ENCODE measurements around the gene ALDH7A1. TPM values are rescaled to one million over a fixed set of nuclear protein-coding genes. Genes with fewer than 3 reads are reported as not detected.

The ALDH7A1 gene
- total RNA-seq, 4 donors from 2014 or later, result 2.7 to 6.3 (median 4.7) TPM

- in situ Hi-C loops (cut with MboI; ENCODE audit: low sequenced_read_pairs in 4 of 4), result no loop called here
- H3K9me3 ChIP-seq, result no peaks in the 10 kb centered on the region
- intact Hi-C loops (cut with DNase I; ENCODE audit: low total_unique reads), result no loop called here
- H3K4me3 ChIP-seq, result no peak overlapping the region
- ATAC-seq (no peak), DNase-seq (no peak)
- H3K27ac ChIP-seq, result no peak overlapping the region
- no peaks in the 10 kb centered on the region for H3K36me3 ChIP-seq
- H3K4me1 ChIP-seq, result no peaks in the 10 kb centered on the region
- no peaks in the 10 kb centered on the region for H3K27me3 ChIP-seq
- no peak for TF ChIP-seq CTCF (IDR thresholded peaks at IDR 0.05 in 4 of 5, conservative IDR thresholded peaks at IDR 0.05 in 1 of 5)
- TF ChIP-seq POLR2A (IDR thresholded peaks at IDR 0.05), result no peak
These were observed 40.6 kb upstream of the ALDH7A1 start for GRCh38 chr5:126635585-126635984.

DNA sequence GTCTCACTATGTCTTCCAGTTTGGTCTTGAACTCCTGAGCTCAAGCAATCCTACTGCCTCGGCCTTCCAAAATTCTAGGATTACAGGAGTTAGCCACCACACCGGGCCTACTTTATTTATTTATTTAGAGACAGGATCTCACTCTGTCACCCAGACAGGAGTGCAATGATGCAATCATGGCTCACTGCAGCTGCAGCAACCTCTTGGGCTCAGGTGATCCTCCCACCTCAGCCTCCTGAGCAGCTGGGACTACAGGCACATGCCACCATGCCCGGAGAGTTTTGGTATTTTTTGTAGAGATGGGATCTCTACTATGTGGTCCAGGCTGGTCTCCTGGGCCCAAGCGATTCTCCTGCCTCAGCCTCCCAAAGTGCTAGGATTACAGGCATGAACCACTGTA is 38.5 kb upstream of the ALDH7A1 start:
- in situ Hi-C loops (cut with MboI; ENCODE audit: low sequenced_read_pairs in 4 of 4), result no loop called here
- Histone ChIP-seq H3K27ac (no peak overlapping the region), H3K9me3 (no peaks in the 10 kb centered on the region), H3K4me3 (no peak overlapping the region), H3K4me1 (no peaks in the 10 kb centered on the region), H3K36me3 (no peaks in the 10 kb centered on the region), H3K27me3 (no peaks in the 10 kb centered on the region)
- DNase-seq (no peak), ATAC-seq (no peak)
- intact Hi-C loops (cut with DNase I; ENCODE audit: low total_unique reads), result no loop called here
- TF ChIP-seq POLR2A (IDR thresholded peaks at IDR 0.05), result no peak
- no peak for TF ChIP-seq CTCF (IDR thresholded peaks at IDR 0.05 in 4 of 5, conservative IDR thresholded peaks at IDR 0.05 in 1 of 5)

DNA sequence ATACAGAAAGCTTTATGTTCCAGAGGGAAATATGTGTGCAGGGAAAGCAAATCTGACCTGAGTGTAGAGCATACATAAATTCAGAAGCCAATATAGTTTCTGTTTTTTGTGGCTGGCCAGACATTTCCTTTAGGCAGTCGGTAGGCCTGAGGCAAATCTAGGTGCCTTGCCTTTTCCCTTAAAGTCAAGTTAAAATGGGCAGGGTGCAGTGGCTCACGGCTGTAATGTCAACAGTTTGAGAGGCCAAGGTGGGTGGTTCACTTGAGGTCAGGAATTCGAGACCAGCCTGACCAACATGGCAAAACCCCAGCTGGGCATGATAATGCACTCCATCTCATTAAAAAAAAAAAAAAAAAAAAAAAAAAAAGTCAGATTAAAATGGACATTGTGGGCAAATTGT is 36.9 kb upstream of the ALDH7A1 start:
- DNase-seq, result no peak
- TF ChIP-seq POLR2A (IDR thresholded peaks at IDR 0.05), result no peak
- no peak for TF ChIP-seq CTCF (IDR thresholded peaks at IDR 0.05 in 4 of 5, conservative IDR thresholded peaks at IDR 0.05 in 1 of 5)
- no peak overlapping the region for H3K4me3 ChIP-seq
- no peak overlapping the region for H3K27ac ChIP-seq
- ATAC-seq, result no peak
- in situ Hi-C loops (cut with MboI; ENCODE audit: low sequenced_read_pairs in 4 of 4) (no loop called here), intact Hi-C loops (cut with DNase I; ENCODE audit: low total_unique reads) (no loop called here)
- H3K9me3 ChIP-seq, result no peaks in the 10 kb centered on the region
- H3K4me1 ChIP-seq, result no peaks in the 10 kb centered on the region
- H3K27me3 ChIP-seq, result no peaks in the 10 kb centered on the region
- no peaks in the 10 kb centered on the region for H3K36me3 ChIP-seq

DNA sequence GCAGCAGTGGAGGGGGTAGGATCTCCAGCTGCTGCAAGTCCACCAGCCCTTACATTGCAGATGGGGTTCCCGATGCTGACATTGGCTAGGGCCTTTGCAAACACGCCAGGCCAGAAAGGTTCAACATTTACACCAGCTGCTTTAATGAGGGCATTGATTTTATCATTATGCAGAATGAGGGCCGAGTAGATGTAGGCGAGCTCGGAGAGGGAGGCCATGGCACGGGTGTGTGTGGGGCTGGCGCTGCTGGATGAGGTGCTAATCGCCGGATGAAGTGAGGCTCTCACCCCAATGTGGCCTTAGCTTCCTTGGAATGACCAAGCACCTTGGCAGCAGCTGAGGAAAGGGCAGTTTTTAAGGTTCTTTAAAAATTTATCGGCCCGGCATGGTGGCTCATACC is 33.1 kb upstream of the ALDH7A1 start:
- no peak for DNase-seq
- no peaks in the 10 kb centered on the region for H3K4me1 ChIP-seq
- H3K4me3 ChIP-seq, result no peak overlapping the region
- no peak for ATAC-seq
- H3K36me3 ChIP-seq, result peaks cover 0 to 20% of the 10 kb centered on the region in 2 donors
- intact Hi-C loops (cut with DNase I; ENCODE audit: low total_unique reads), result no loop called here
- no peak overlapping the region for H3K27ac ChIP-seq
- in situ Hi-C loops (cut with MboI; ENCODE audit: low sequenced_read_pairs in 4 of 4), result no loop called here
- TF ChIP-seq POLR2A (IDR thresholded peaks at IDR 0.05) (no peak), CTCF (IDR thresholded peaks at IDR 0.05 in 4 of 5, conservative IDR thresholded peaks at IDR 0.05 in 1 of 5) (no peak)
- H3K27me3 ChIP-seq, result no peaks in the 10 kb centered on the region
- H3K9me3 ChIP-seq, result no peaks in the 10 kb centered on the region

GRCh38 chr5:126624534-126624933 is 29.5 kb upstream of the ALDH7A1 start:
- H3K4me1 ChIP-seq, result no peaks in the 10 kb centered on the region
- TF ChIP-seq CTCF (IDR thresholded peaks at IDR 0.05 in 4 of 5, conservative IDR thresholded peaks at IDR 0.05 in 1 of 5) (no peak), POLR2A (IDR thresholded peaks at IDR 0.05) (no peak)
- H3K4me3 ChIP-seq, result no peak overlapping the region
- in situ Hi-C loops (cut with MboI; ENCODE audit: low sequenced_read_pairs in 4 of 4) (no loop called here), intact Hi-C loops (cut with DNase I; ENCODE audit: low total_unique reads) (no loop called here)
- no peaks in the 10 kb centered on the region for H3K9me3 ChIP-seq
- H3K36me3 ChIP-seq, result peaks cover 0 to 34% of the 10 kb centered on the region in 2 donors
- DNase-seq, result no peak
- H3K27me3 ChIP-seq, result no peaks in the 10 kb centered on the region
- ATAC-seq, result no peak
- H3K27ac ChIP-seq, result no peak overlapping the region
